ENCODE measurements around the gene EML5.

The EML5 gene

DNA sequence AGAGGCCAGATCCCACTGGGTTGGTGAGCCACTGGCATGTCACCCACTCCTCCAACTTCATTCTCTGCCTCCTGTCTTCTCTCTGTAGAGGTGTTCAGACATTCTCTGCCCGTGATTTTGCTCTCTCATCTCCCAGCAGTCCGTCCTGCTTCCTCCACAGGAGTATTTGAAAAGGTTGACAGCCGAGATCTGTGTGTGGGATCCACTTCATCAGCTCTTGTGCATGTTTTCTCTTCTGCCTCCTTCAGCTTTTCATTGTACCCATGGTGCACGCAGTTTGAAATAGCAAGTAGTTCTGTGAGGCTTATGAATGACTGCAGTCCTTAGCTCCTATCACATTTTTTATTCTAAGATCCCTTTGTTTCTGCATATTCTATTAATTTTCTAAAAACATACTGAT, 195.2 kb downstream of the EML5 start:
- Histone ChIP-seq H3K9ac (ENCODE audit: low read length) (no peak overlapping the region), H3K27me3 (replicated peaks; ENCODE audit: control insufficient read depth, insufficient read depth, low read length) (no peaks in the 10 kb centered on the region), H3K4me1 (ENCODE audit: control insufficient read depth, insufficient read depth, low read length) (no peaks in the 10 kb centered on the region), H3K36me3 (ENCODE audit: control insufficient read depth, insufficient read depth, low read length, severe bottlenecking) (peaks cover 92% of the 10 kb centered on the region), H3K4me3 (ENCODE audit: low read length) (no peak overlapping the region), H3K9me3 (ENCODE audit: control insufficient read depth, low read length) (no peaks in the 10 kb centered on the region)
- no peak for DNase-seq (ENCODE audit: low read depth)

DNA sequence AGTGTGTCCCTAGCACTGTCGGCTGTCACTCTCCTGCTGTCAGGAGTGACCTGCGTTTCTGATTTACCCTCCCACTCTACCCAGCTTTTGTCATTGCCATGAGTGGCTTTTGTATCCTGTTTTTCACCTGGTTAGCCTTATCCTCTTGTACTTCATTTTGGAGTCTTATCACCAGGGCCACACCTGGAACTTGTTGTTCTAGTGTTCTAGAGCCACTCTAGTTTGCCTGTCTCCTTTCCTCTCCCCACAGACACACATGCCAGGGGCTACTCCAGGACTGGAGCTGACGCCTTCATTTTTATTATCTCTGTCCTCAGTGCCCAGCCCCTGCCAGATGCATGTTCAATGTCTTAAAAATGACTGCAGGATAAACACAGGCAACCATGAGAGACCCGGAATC, 195.7 kb downstream of the EML5 start:
- H3K9me3 ChIP-seq (ENCODE audit: control insufficient read depth, low read length) = no peaks in the 10 kb centered on the region
- no peak for DNase-seq (ENCODE audit: low read depth)

DNA sequence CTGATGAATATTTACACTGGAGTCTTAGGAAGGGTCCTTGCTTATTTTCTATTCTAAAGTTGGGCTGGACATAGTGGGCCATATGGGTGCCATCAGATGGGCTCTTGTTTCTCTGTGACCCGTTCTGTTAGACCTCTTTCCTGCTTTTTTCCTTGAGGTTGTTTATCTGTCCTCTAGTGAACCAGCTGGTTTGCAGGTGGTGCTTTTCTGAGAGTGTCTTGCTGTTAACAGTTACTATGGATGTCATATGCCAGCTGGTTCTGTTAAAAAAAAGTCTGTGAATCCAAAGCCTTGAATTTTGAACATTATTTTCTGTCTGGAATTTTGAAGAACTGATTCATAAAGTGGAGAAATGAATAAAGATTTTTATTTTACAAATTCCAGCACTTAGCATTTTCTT, 200.7 kb downstream of the EML5 start:
- no peak for DNase-seq (ENCODE audit: low read depth)
- Histone ChIP-seq H3K9ac (ENCODE audit: low read length) (no peak overlapping the region), H3K27me3 (replicated peaks; ENCODE audit: control insufficient read depth, insufficient read depth, low read length) (no peaks in the 10 kb centered on the region), H3K4me1 (ENCODE audit: control insufficient read depth, insufficient read depth, low read length) (no peaks in the 10 kb centered on the region), H3K36me3 (ENCODE audit: control insufficient read depth, insufficient read depth, low read length, severe bottlenecking) (peaks cover 84% of the 10 kb centered on the region), H3K4me3 (ENCODE audit: low read length) (no peak overlapping the region), H3K9me3 (ENCODE audit: control insufficient read depth, low read length) (no peaks in the 10 kb centered on the region)

More for the DNA sequence above, 195.7 kb downstream of the EML5 start:
- peaks cover 86% of the 10 kb centered on the region for H3K36me3 ChIP-seq (ENCODE audit: control insufficient read depth, insufficient read depth, low read length, severe bottlenecking)
- H3K9ac ChIP-seq (ENCODE audit: low read length) = no peak overlapping the region
- H3K4me3 ChIP-seq (ENCODE audit: low read length) = no peak overlapping the region
- H3K4me1 ChIP-seq (ENCODE audit: control insufficient read depth, insufficient read depth, low read length) = no peaks in the 10 kb centered on the region
- no peaks in the 10 kb centered on the region for H3K27me3 ChIP-seq (replicated peaks; ENCODE audit: control insufficient read depth, insufficient read depth, low read length)

- DNase-seq (ENCODE audit: low read depth) = peak; percentile 3
- H3K36me3 ChIP-seq (ENCODE audit: control insufficient read depth, insufficient read depth, low read length, severe bottlenecking) = peaks cover 84% of the 10 kb centered on the region
- no peak overlapping the region for H3K4me3 ChIP-seq (ENCODE audit: low read length)
Observed at GRCh38 chr14:88590173-88590572, 202.6 kb downstream of the EML5 start.

DNA sequence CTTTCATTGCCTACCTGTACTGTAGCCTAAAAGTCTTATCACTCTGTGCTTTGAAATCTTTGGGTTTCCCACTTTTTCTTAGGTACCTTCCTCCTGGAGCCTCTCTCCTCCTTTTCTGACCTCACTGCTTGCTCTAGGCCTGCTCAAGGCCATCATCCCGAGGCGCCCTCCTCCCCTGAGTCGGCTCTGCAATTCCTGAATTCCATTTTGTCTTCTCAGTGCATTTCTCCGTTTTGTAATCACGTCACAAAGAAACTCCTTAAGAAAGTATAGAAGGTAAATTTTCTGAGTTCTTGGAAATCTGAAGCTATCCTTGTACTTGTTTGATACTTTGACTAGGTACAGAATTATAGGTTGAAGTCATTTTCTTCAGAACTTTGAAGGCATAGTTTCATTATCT, 204.7 kb downstream of the EML5 start:
- H3K36me3 ChIP-seq (ENCODE audit: control insufficient read depth, insufficient read depth, low read length, severe bottlenecking) = peaks cover 87% of the 10 kb centered on the region
- H3K4me3 ChIP-seq (ENCODE audit: low read length) = no peak overlapping the region
- H3K9ac ChIP-seq (ENCODE audit: low read length) = no peak overlapping the region
- no peaks in the 10 kb centered on the region for H3K9me3 ChIP-seq (ENCODE audit: control insufficient read depth, low read length)
- peaks cover 4% of the 10 kb centered on the region for H3K4me1 ChIP-seq (ENCODE audit: control insufficient read depth, insufficient read depth, low read length)
- DNase-seq (ENCODE audit: low read depth) = no peak
- no peaks in the 10 kb centered on the region for H3K27me3 ChIP-seq (replicated peaks; ENCODE audit: control insufficient read depth, insufficient read depth, low read length)

More at GRCh38 chr14:88590173-88590572, 202.6 kb downstream of the EML5 start:
- Histone ChIP-seq H3K9me3 (ENCODE audit: control insufficient read depth, low read length) (no peaks in the 10 kb centered on the region), H3K27me3 (replicated peaks; ENCODE audit: control insufficient read depth, insufficient read depth, low read length) (no peaks in the 10 kb centered on the region), H3K4me1 (ENCODE audit: control insufficient read depth, insufficient read depth, low read length) (no peaks in the 10 kb centered on the region), H3K9ac (ENCODE audit: low read length) (no peak overlapping the region)

DNA sequence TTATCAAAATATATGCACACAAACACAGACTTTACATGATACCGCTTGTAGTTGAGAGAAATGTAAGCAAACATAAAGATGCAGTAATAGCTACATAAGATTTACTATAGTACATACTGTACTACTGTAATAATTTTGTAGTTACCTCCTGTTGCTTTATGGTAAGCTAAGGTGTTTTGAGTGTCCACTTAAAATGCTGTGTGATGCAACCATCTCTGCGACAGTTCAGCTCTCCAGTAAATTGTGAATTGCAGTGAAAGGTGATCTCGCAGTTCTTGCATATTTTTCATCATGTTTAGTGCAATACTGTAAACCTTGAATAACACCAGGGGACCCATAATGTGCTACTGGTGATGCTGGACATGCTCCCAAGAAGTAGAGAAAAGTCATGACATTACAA, 208.3 kb downstream of the EML5 start:
- DNase-seq (ENCODE audit: low read depth) = no peak
- Histone ChIP-seq H3K27me3 (replicated peaks; ENCODE audit: control insufficient read depth, insufficient read depth, low read length) (no peaks in the 10 kb centered on the region), H3K9me3 (ENCODE audit: control insufficient read depth, low read length) (no peaks in the 10 kb centered on the region), H3K36me3 (ENCODE audit: control insufficient read depth, insufficient read depth, low read length, severe bottlenecking) (peaks cover 98% of the 10 kb centered on the region), H3K4me1 (ENCODE audit: control insufficient read depth, insufficient read depth, low read length) (peaks cover 4% of the 10 kb centered on the region), H3K9ac (ENCODE audit: low read length) (no peak overlapping the region), H3K4me3 (ENCODE audit: low read length) (no peak overlapping the region)

GRCh38 chr14:88576222-88576621, 216.5 kb downstream of the EML5 start:
- no peak overlapping the region for H3K4me3 ChIP-seq (ENCODE audit: low read length)
- H3K4me1 ChIP-seq (ENCODE audit: control insufficient read depth, insufficient read depth, low read length) = no peaks in the 10 kb centered on the region
- peaks cover 100% of the 10 kb centered on the region for H3K36me3 ChIP-seq (ENCODE audit: control insufficient read depth, insufficient read depth, low read length, severe bottlenecking)

GRCh38 chr14:88572117-88572516, 220.6 kb downstream of the EML5 start:
- H3K4me1 ChIP-seq (ENCODE audit: control insufficient read depth, insufficient read depth, low read length) = no peaks in the 10 kb centered on the region
- no peak overlapping the region for H3K9ac ChIP-seq (ENCODE audit: low read length)
- H3K4me3 ChIP-seq (ENCODE audit: low read length) = no peak overlapping the region
- no peaks in the 10 kb centered on the region for H3K27me3 ChIP-seq (replicated peaks; ENCODE audit: control insufficient read depth, insufficient read depth, low read length)
- H3K9me3 ChIP-seq (ENCODE audit: control insufficient read depth, low read length) = no peaks in the 10 kb centered on the region
- DNase-seq (ENCODE audit: low read depth) = no peak
- peaks cover 97% of the 10 kb centered on the region for H3K36me3 ChIP-seq (ENCODE audit: control insufficient read depth, insufficient read depth, low read length, severe bottlenecking)

More at GRCh38 chr14:88576222-88576621, 216.5 kb downstream of the EML5 start:
- no peak for DNase-seq (ENCODE audit: low read depth)
- no peaks in the 10 kb centered on the region for H3K9me3 ChIP-seq (ENCODE audit: control insufficient read depth, low read length)
- no peaks in the 10 kb centered on the region for H3K27me3 ChIP-seq (replicated peaks; ENCODE audit: control insufficient read depth, insufficient read depth, low read length)
- H3K9ac ChIP-seq (ENCODE audit: low read length) = no peak overlapping the region

- H3K4me3 ChIP-seq (ENCODE audit: low read length) = no peak overlapping the region
- H3K4me1 ChIP-seq (ENCODE audit: control insufficient read depth, insufficient read depth, low read length) = peaks cover 12% of the 10 kb centered on the region
- no peaks in the 10 kb centered on the region for H3K9me3 ChIP-seq (ENCODE audit: control insufficient read depth, low read length)
- no peak for DNase-seq (ENCODE audit: low read depth)
- H3K27me3 ChIP-seq (replicated peaks; ENCODE audit: control insufficient read depth, insufficient read depth, low read length) = no peaks in the 10 kb centered on the region
- H3K9ac ChIP-seq (ENCODE audit: low read length) = no peak overlapping the region
- peaks cover 60% of the 10 kb centered on the region for H3K36me3 ChIP-seq (ENCODE audit: control insufficient read depth, insufficient read depth, low read length, severe bottlenecking)
Observed at GRCh38 chr14:88568196-88568595, 224.6 kb downstream of the EML5 start.

- no peak overlapping the region for H3K9ac ChIP-seq (ENCODE audit: low read length)
- no peaks in the 10 kb centered on the region for H3K27me3 ChIP-seq (replicated peaks; ENCODE audit: control insufficient read depth, insufficient read depth, low read length)
- no peak overlapping the region for H3K4me3 ChIP-seq (ENCODE audit: low read length)
- H3K36me3 ChIP-seq (ENCODE audit: control insufficient read depth, insufficient read depth, low read length, severe bottlenecking) = peaks cover 33% of the 10 kb centered on the region
- H3K4me1 ChIP-seq (ENCODE audit: control insufficient read depth, insufficient read depth, low read length) = peaks cover 17% of the 10 kb centered on the region
- DNase-seq (ENCODE audit: low read depth) = no peak
- H3K9me3 ChIP-seq (ENCODE audit: control insufficient read depth, low read length) = no peaks in the 10 kb centered on the region
Observed at GRCh38 chr14:88565427-88565826, 227.3 kb downstream of the EML5 start.

GRCh38 chr14:88563845-88564244, 228.9 kb downstream of the EML5 start:
- Histone ChIP-seq H3K9me3 (ENCODE audit: control insufficient read depth, low read length) (no peaks in the 10 kb centered on the region), H3K9ac (ENCODE audit: low read length) (peak overlapping the region; percentile 98), H3K27me3 (replicated peaks; ENCODE audit: control insufficient read depth, insufficient read depth, low read length) (no peaks in the 10 kb centered on the region), H3K36me3 (ENCODE audit: control insufficient read depth, insufficient read depth, low read length, severe bottlenecking) (peaks cover 17% of the 10 kb centered on the region), H3K4me3 (ENCODE audit: low read length) (peak overlapping the region; percentile 96), H3K4me1 (ENCODE audit: control insufficient read depth, insufficient read depth, low read length) (peaks cover 17% of the 10 kb centered on the region)
- no peak for DNase-seq (ENCODE audit: low read depth)
